Caco-2 (cell line): ENCODE results near the gene UGP2. TPM values are rescaled to one million over a fixed set of nuclear protein-coding genes. Genes with fewer than 3 reads are reported as not detected.
A peak's percentile ranks its signal among the peaks of the same experiment; 100 is the strongest.

Source experiments
- BruUV-seq: library from RNA; stranded (reverse); fragments of 400-500 nt; replicated peaks from 2 replicates; lab custom pipeline; 2021; lab: Mats Ljungman, UMichigan
- CTCF ChIA-PET: fragments of 300-600 bp; sonication (Branson Sonifier 250); formaldehyde crosslinking; loops from one replicate; lab custom pipeline; 2022; ENCODE audit warnings: antibody characterized with exemption; lab: Charles Lee
- POLR2A ChIA-PET: fragments of 300-600 bp; sonication (Branson Sonifier 250); formaldehyde crosslinking; loops from one replicate; lab custom pipeline; 2022; ENCODE audit warnings: antibody characterized with exemption; lab: Charles Lee
- DNase-seq, 2 experiments: peaks; one replicate each; pipeline versions ENCODE4 v3.0.0 to v3.0.0-alpha.2; 2020 to 2022
- H3K27me3 ChIP-seq: replicated peaks from 2 replicates; pipeline ENCODE4 v1.6.0; 2011; ENCODE audit warnings: low read length; ENCODE audit not compliant: control insufficient read depth, insufficient read depth
- H3K36me3 ChIP-seq: 2 replicates; pipeline ENCODE4 v1.5.1; 2011; ENCODE audit warnings: low read length; ENCODE audit not compliant: control insufficient read depth, insufficient read depth
- H3K4me1 ChIP-seq: fragments of 250-450 bp; sonication (Bioruptor Pico); 2 replicates; pipeline ENCODE4 v1.5.1; 2020; ENCODE audit warnings: mild to moderate bottlenecking
- H3K4me3 ChIP-seq: 2 replicates; pipeline ENCODE4 v1.5.1; 2011; ENCODE audit warnings: low read depth, mild to moderate bottlenecking, control low read depth, low read length
- H3K9me3 ChIP-seq: fragments of 250-450 bp; sonication (Bioruptor Pico); 2 replicates; pipeline ENCODE4 v1.5.1; 2020; ENCODE audit warnings: mild to moderate bottlenecking, moderate library complexity
- H3K27ac Mint-ChIP-seq: one replicate; pipeline ENCODE4 v1.8.0; 2022; ENCODE audit warnings: mixed read lengths; ENCODE audit not compliant: unreplicated experiment
- H3K27me3 Mint-ChIP-seq: one replicate; pipeline ENCODE4 v1.8.0; 2022; ENCODE audit warnings: mixed read lengths; ENCODE audit not compliant: insufficient read depth, unreplicated experiment
- H3K36me3 Mint-ChIP-seq: one replicate; pipeline ENCODE4 v1.8.0; 2022; ENCODE audit warnings: mild to moderate bottlenecking, mixed read lengths; ENCODE audit not compliant: insufficient read depth, unreplicated experiment
- H3K4me1 Mint-ChIP-seq: one replicate; pipeline ENCODE4 v1.8.0; 2022; ENCODE audit warnings: low read depth, mixed read lengths; ENCODE audit not compliant: unreplicated experiment
- H3K4me3 Mint-ChIP-seq: one replicate; pipeline ENCODE4 v1.8.0; 2022; ENCODE audit warnings: mild to moderate bottlenecking, moderate library complexity, mixed read lengths; ENCODE audit not compliant: unreplicated experiment
- H3K9me3 Mint-ChIP-seq: one replicate; pipeline ENCODE4 v1.8.0; 2022; ENCODE audit warnings: mixed read lengths; ENCODE audit not compliant: unreplicated experiment
- CTCF ChIP-seq, 2 experiments: fragments of 200-600 bp in 1 of 2; IDR thresholded peaks; 1 replicate in 1 of 2; 2 replicates in 1 of 2; pipeline versions ENCODE4 v1.5.1 to v1.8.0; 2011 to 2022; ENCODE audit warnings: antibody characterized with exemption in 1 of 2, control low read depth in 1 of 2, inconsistent platforms in 1 of 2, low read depth in 1 of 2, low read length in 1 of 2, mild to moderate bottlenecking in 1 of 2, moderate library complexity in 1 of 2; ENCODE audit not compliant: insufficient read depth in 1 of 2, severe bottlenecking in 1 of 2, unreplicated experiment in 1 of 2
- intact Hi-C: fragments of 100-400 bp; cut with micrococcal nuclease; formaldehyde crosslinking; loops from one replicate; pipeline ENCODE4 v1.10.0; 2022; ENCODE audit not compliant: unreplicated experiment
- total RNA-seq: library from RNA; stranded (reverse); gene quantifications from 2 replicates; pipeline ENCODE4 v1.2.3, GENCODE V29; 2022

The UGP2 gene
- total RNA-seq, 1 experiment from 2014 or later, result 307 TPM

GRCh38 chr2:63831176-63831575, 10.5 kb upstream of the UGP2 start:
- H3K9me3 Mint-ChIP-seq, result peaks cover 13% of the 10 kb centered on the region
- BruUV-seq, result no TSS peak
- ChIA-PET CTCF (no interaction called here), POLR2A (interaction anchor here (0.5 to 1.0 kb wide), 2 partner anchors 10 to 14 kb away, joined by 3 to 6 read pairs; partner anchors contain the start of gene UGP2)
- Histone ChIP-seq H3K4me3 (no peak overlapping the region), H3K4me1 (peaks cover 33% of the 10 kb centered on the region), H3K27me3 (no peaks in the 10 kb centered on the region), H3K9me3 (no peaks in the 10 kb centered on the region), H3K36me3 (no peaks in the 10 kb centered on the region)
- no peak for DNase-seq
- H3K36me3 Mint-ChIP-seq, result peaks cover 12% of the 10 kb centered on the region
- no peak overlapping the region for H3K4me3 Mint-ChIP-seq
- peaks cover 45% of the 10 kb centered on the region for H3K4me1 Mint-ChIP-seq
- H3K27ac Mint-ChIP-seq, result peak overlapping the region; percentile 23
- intact Hi-C loops, result no loop called here
- TF ChIP-seq CTCF (IDR thresholded peaks at IDR 0.05; ENCODE audit: insufficient read depth in 1 of 2, low read depth in 1 of 2, low read length in 1 of 2, severe bottlenecking in 1 of 2, unreplicated experiment in 1 of 2), result no peak
- no peaks in the 10 kb centered on the region for H3K27me3 Mint-ChIP-seq

GRCh38 chr2:63834401-63834800, 7.3 kb upstream of the UGP2 start:
- H3K9me3 Mint-ChIP-seq, result peaks cover 13% of the 10 kb centered on the region
- POLR2A ChIA-PET, result no interaction called here
- no peak overlapping the region for H3K27ac Mint-ChIP-seq
- H3K36me3 ChIP-seq, result no peaks in the 10 kb centered on the region
- H3K9me3 ChIP-seq, result no peaks in the 10 kb centered on the region
- H3K4me3 Mint-ChIP-seq, result no peak overlapping the region
- H3K36me3 Mint-ChIP-seq, result no peaks in the 10 kb centered on the region
- no TSS peak for BruUV-seq
- H3K4me3 ChIP-seq, result no peak overlapping the region
- no peaks in the 10 kb centered on the region for H3K27me3 Mint-ChIP-seq
- H3K27me3 ChIP-seq, result no peaks in the 10 kb centered on the region
- DNase-seq, result no peak
- peaks cover 10% of the 10 kb centered on the region for H3K4me1 ChIP-seq
- intact Hi-C loops, result no loop called here
- TF ChIP-seq CTCF (IDR thresholded peaks at IDR 0.05; ENCODE audit: insufficient read depth in 1 of 2, low read depth in 1 of 2, low read length in 1 of 2, severe bottlenecking in 1 of 2, unreplicated experiment in 1 of 2), result no peak
- peaks cover 19% of the 10 kb centered on the region for H3K4me1 Mint-ChIP-seq
- CTCF ChIA-PET, result no interaction called here

GRCh38 chr2:63837036-63837594, 4.6 kb upstream of the UGP2 start:
- intact Hi-C loops, result no loop called here
- CTCF ChIA-PET, result no interaction called here
- Mint-ChIP-seq H3K4me3 (no peak overlapping the region), H3K9me3 (no peaks in the 10 kb centered on the region), H3K27ac (no peak overlapping the region), H3K36me3 (peaks cover 19% of the 10 kb centered on the region), H3K4me1 (no peaks in the 10 kb centered on the region), H3K27me3 (no peaks in the 10 kb centered on the region)
- TF ChIP-seq CTCF (IDR thresholded peaks at IDR 0.05; ENCODE audit: insufficient read depth in 1 of 2, low read depth in 1 of 2, low read length in 1 of 2, severe bottlenecking in 1 of 2, unreplicated experiment in 1 of 2), result no peak
- no peak for DNase-seq
- no peak overlapping the region for H3K4me3 ChIP-seq
- H3K4me1 ChIP-seq, result peaks cover 7% of the 10 kb centered on the region
- no TSS peak for BruUV-seq
- H3K9me3 ChIP-seq, result no peaks in the 10 kb centered on the region
- H3K27me3 ChIP-seq, result no peaks in the 10 kb centered on the region
- POLR2A ChIA-PET, result no interaction called here
- H3K36me3 ChIP-seq, result no peaks in the 10 kb centered on the region
